ENCODE results near the gene CENPV.
"Not testable (repeated sequence)": the region's sequence is repeated elsewhere in the genome, so short reads cannot be mapped to it uniquely, and the experiment has no call there.

Gene CENPV

GRCh38 chr17:16312061-16312460 lies 41.2 kb downstream of the CENPV start:
- DNase-seq = not testable (repeated sequence)

- no peak for DNase-seq
Measured at GRCh38 chr17:16306211-16306610, 47.1 kb downstream of the CENPV start.

- DNase-seq = peak in 1 of 2 donors; percentile 12
Measured at GRCh38 chr17:16304830-16305229, 48.4 kb downstream of the CENPV start.

- no peak for DNase-seq
Measured at GRCh38 chr17:16302856-16303255, 50.4 kb downstream of the CENPV start.

- no peak for DNase-seq
Measured at GRCh38 chr17:16301963-16302855, 51.1 kb downstream of the CENPV start.

- DNase-seq = no peak
Measured at GRCh38 chr17:16300554-16300953, 52.7 kb downstream of the CENPV start.

- no peak for DNase-seq
Measured at GRCh38 chr17:16298140-16298662, 55.1 kb downstream of the CENPV start.

DNA sequence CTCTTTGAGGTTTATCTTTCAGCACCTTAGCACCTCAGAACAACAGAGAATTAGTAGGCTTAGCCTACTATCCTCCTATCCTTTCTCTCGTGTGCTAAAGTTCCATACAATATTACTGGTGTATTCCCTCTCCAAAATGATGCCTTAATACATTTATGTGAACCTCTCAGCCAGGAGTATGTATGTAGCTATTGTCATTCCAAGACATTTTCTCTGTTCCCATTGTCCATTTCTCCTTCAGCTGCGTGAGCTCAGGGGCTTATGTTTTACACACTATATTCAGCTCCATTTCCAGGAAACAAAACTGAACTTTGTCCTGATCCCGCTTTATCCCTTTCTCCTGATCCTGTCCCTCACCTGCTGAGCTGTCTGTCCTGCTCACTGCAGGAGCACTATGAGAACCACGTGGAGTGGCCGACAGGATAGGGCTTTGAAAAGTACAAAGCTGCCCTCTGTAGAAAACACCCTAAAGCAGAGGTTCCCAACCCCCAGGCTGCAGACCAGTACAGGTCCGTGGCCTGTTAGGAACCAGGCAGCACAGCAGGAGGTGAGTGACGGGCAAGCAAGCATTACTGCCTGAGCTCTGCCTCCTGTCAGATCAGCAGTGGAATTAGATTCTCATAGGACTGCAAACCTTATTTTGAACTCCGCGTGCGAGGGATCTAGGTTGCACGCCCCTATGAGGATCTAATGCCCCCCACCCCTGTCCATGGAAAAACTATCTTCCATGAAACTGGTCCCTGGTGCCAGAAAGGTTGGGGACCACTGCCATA lies 55.7 kb downstream of the CENPV start:
- no peak for DNase-seq

GRCh38 chr17:16296072-16296471 lies 57.2 kb downstream of the CENPV start:
- DNase-seq = not testable (repeated sequence)

GRCh38 chr17:16294560-16294959 lies 58.7 kb downstream of the CENPV start:
- DNase-seq = no peak

DNA sequence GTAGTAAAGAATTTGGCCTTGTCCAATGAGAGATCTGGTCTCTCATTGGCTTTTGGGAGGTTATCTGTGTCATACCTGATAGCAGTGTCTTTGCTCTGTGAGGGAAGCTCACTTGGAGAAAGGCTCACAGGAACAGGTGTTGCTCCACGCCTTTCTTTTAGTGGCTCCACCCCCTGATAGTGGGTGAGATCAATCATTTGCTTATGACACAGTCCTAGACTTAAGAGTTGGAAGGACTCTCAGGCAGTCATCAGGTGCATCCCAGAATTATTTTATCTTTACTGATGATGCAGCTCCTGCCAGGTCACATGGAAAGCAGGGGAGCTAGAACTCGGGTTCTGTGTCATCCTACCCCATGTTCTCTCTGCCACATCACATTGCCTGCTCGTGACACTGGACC lies 59.3 kb downstream of the CENPV start:
- DNase-seq = no peak

Data from activated CD4-positive, alpha-beta T cell treated with anti-CD3 and anti-CD28 coated beads for 4 hours (primary cell).